Astrocyte of the spinal cord (primary cell): ENCODE data around the gene KRT2.

ENCODE experiments used
- DNase-seq: peaks from one replicate; pipeline ENCODE4 v3.0.0; 2011; ENCODE audit warnings: low read depth, low spot score
- H3K4me3 ChIP-seq: 2 replicates; pipeline ENCODE4 v1.5.1; 2011; ENCODE audit warnings: low read depth, mild to moderate bottlenecking, low read length, moderate library complexity
- CTCF ChIP-seq: IDR thresholded peaks from 2 replicates; pipeline ENCODE4 v1.5.1; 2012; ENCODE audit warnings: low read depth, mild to moderate bottlenecking, low read length, inconsistent platforms
- in situ Hi-C: cut with HindIII; loops from 2 replicates; pipeline ENCODE4 v1.10.0; 2017; ENCODE audit warnings: low sequenced_read_pairs

The KRT2 gene

DNA sequence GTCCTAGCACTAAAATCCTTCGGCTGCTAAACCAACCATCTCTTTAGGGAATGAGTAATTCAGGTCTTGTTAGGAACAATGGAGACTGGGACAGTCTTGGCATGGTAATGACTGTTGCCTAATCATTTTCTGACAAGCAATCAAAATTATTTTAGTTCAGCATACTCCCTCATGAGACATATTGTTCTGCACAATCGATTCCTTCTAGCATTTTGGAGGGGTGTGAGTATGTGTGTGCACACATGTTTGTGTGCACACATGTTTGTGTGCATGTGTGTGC, 30.3 kb upstream of the KRT2 start:
- no peak for TF ChIP-seq CTCF
- H3K4me3 ChIP-seq: no peak overlapping the region
- in situ Hi-C loops: no loop called here
- DNase-seq: no peak

- no peak for TF ChIP-seq CTCF
- no peak for DNase-seq
- in situ Hi-C loops: no loop called here
Measured at GRCh38 chr12:52681526-52682380, 29.7 kb upstream of the KRT2 start.

DNA sequence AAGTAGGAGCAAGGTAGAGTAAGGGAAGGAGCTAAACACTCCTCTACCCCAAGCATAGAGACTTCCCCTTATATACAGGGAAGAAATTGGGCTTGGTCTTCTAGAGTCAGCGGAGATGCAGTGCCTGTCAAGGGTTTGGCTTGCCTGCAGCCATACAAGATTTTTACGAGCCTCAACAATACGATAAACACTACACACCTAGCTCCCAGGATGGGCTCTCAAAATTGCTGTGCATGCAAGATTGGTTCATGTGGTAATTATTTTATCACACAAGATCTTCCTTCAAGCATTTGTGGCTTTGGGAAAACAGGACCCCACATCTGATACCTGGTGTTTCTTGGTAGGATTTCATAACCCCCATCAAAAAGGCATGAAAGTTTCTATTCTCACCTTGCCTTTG, 28.4 kb upstream of the KRT2 start, which contains the start of gene KRT1:
KRT1 (minus strand) TSS at position 45 of the 400 bp plus-strand sequence. CDS start 59 bp downstream, outside the sequence.
- H3K4me3 ChIP-seq: no peak within 1 kb of the TSS

More at GRCh38 chr12:52681526-52682380, 29.7 kb upstream of the KRT2 start:
- no peak overlapping the region for H3K4me3 ChIP-seq

DNA sequence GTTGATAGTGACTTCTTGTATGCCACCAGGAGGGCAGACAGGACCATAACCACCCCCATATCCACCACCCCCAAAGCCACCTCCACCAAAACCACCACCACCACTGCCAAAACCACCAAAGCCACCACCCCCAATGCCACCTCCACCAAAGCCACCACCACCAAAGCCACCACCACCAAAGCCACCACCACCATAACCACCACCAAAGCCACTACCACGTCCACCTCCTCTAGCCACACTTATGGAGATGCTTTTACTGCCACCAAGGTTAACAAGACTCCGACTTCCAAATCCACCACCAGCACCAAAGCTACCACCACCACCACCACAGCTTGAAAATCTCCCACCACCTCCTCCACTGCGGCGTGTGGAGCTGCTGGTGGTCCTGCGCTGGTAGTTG, 27.9 kb upstream of the KRT2 start:
- in situ Hi-C loops: no loop called here
- no peak overlapping the region for H3K4me3 ChIP-seq
- TF ChIP-seq CTCF: no peak
- DNase-seq: no peak

More for the DNA sequence above, 28.4 kb upstream of the KRT2 start, which contains the start of gene KRT1:
- TF ChIP-seq CTCF: no peak
- in situ Hi-C loops: no loop called here
- DNase-seq: no peak

DNA sequence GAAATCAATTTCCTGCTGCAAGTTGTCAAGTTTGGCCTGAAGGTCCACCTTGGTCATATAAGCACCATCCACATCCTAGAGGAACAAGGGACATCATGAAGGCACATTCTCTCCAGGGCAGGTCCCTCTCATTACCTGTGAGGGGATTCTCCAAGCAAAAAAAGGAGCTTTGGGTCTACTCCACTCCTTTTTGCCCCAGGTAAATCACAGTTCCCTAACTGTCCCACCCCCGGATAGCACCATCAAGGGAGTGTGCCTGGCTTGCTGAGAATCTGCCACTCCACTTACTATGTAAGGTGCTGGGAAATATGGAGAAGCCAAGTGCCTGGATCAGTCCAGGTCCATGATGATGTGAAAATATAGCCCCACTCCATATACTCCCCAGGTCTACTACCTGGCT, 25.7 kb upstream of the KRT2 start:
- TF ChIP-seq CTCF: no peak
- no peak for DNase-seq
- in situ Hi-C loops: no loop called here
- no peak overlapping the region for H3K4me3 ChIP-seq

GRCh38 chr12:52677126-52677525, 25.1 kb upstream of the KRT2 start:
- no peak for TF ChIP-seq CTCF
- no peak overlapping the region for H3K4me3 ChIP-seq
- in situ Hi-C loops: no loop called here
- DNase-seq: no peak
